GM23338 (cell line): ENCODE data around the gene MED19.

Experiments used
- CREB1 ChIP-seq: fragments of 250-450 bp; sonication (Bioruptor Pico); IDR thresholded peaks from 2 replicates; pipeline ENCODE4 v1.5.0; 2020; ENCODE audit warnings: low read depth, mild to moderate bottlenecking, moderate library complexity
- CTCF ChIP-seq, 2 experiments: fragments of 200-600 bp in 1 of 2; sonication (generic) in 1 of 2; conservative IDR thresholded peaks; 2 replicates each; pipeline versions ENCODE4 v1.5.1 to v1.6.1; 2016 to 2017; ENCODE audit warnings: antibody characterized with exemption in 2 of 2, low read depth in 2 of 2, mild to moderate bottlenecking in 2 of 2, moderate library complexity in 1 of 2
- EZH2 ChIP-seq: fragments of 200-600 bp; sonication (generic); IDR thresholded peaks from one replicate; pipeline ENCODE4 v1.8.0; 2017; ENCODE audit warnings: antibody characterized with exemption, mild to moderate bottlenecking, low read depth; ENCODE audit not compliant: unreplicated experiment
- EZH2phosphoT487 ChIP-seq: fragments of 200-600 bp; sonication (generic); IDR thresholded peaks from one replicate; pipeline ENCODE4 v1.8.1; 2018; ENCODE audit warnings: antibody characterized with exemption; ENCODE audit not compliant: unreplicated experiment
- JUNB ChIP-seq: IDR thresholded peaks from one replicate; pipeline ENCODE4 v1.6.1; 2016; ENCODE audit warnings: antibody characterized with exemption; ENCODE audit not compliant: unreplicated experiment
- POLR2AphosphoS5 ChIP-seq: IDR thresholded peaks from 2 replicates; pipeline ENCODE4 v1.6.1; 2016; ENCODE audit warnings: antibody characterized with exemption, low read depth
- REST ChIP-seq: IDR thresholded peaks from one replicate; pipeline ENCODE4 v1.6.1; 2018; ENCODE audit warnings: antibody characterized with exemption; ENCODE audit not compliant: unreplicated experiment
- ZNF114 ChIP-seq: fragments of 250-450 bp; sonication (Bioruptor Pico); IDR thresholded peaks from 2 replicates; pipeline ENCODE4 v1.5.0; 2020; ENCODE audit warnings: mild to moderate bottlenecking, moderate library complexity
- ZNF331 ChIP-seq: fragments of 250-450 bp; sonication (Bioruptor Pico); IDR thresholded peaks from 2 replicates; pipeline ENCODE4 v1.5.0; 2020; ENCODE audit warnings: low read depth, mild to moderate bottlenecking, moderate library complexity
- ZNF462 ChIP-seq: fragments of 250-450 bp; sonication (Bioruptor Pico); IDR thresholded peaks from 2 replicates; pipeline ENCODE4 v1.5.0; 2020; ENCODE audit warnings: mild to moderate bottlenecking, moderate library complexity

- no peak for TF ChIP-seq CTCF (conservative IDR thresholded peaks at IDR 0.05; ENCODE audit: low read depth in 2 of 2)
- no peak for TF ChIP-seq REST
- TF ChIP-seq POLR2AphosphoS5: no peak
- no peak for TF ChIP-seq EZH2
- TF ChIP-seq JUNB: no peak
- TF ChIP-seq CREB1: no peak
- TF ChIP-seq EZH2phosphoT487: no peak
- no peak for TF ChIP-seq ZNF114
- no peak for TF ChIP-seq ZNF462 (CRISPR knock-in tag)
- TF ChIP-seq ZNF331 (CRISPR knock-in tag): no peak
These were observed 17.5 kb upstream of the MED19 start for GRCh38 chr11:57729479-57729878.
